SW480 (cell line): ENCODE results near the gene UTS2.

Experiments
- DNase-seq: peaks from one replicate; pipeline ENCODE4 v3.0.0-alpha.2; 2016; ENCODE audit warnings: low spot score

UTS2 gene

DNA sequence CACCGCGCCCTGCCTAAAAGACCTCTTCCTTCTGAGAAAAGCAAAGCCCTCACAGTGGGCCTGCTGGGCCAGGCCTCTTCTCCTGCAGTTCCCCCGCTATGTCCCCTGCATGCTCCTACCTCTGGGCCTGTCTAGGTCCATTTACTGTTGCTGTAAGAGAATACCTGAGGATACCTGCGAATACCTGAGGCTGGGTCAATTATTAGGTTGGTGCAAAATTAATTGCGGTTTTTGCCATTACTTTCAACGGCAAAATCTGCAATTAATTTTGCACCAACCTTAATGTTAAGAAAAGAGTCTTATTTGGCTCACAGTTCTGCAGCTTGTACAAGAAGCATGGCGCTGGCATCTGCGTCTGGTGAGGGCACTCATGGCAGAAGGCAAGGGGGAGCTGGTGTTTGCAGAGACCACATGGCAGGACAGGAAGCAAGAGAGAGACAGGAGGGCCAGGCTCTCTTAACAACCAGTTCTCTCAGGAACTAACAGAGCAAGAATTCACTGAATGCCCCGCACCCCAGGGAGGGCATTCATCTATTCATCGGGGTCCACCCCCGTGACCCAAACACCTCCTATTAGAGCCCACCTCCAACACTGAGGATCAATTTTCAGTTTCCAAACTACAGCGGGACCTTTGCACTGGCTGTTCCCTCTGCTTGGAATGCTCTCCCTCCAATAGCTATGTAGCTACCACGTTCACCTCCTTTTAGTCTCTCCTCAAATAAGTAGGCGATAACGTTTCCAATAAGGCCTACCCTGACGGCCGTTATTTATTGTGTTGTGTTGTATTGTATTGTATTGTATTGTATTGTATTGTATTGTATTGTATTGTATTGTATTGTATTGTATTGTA is 9.6 kb upstream of the UTS2 start:
- no peak for DNase-seq

DNA sequence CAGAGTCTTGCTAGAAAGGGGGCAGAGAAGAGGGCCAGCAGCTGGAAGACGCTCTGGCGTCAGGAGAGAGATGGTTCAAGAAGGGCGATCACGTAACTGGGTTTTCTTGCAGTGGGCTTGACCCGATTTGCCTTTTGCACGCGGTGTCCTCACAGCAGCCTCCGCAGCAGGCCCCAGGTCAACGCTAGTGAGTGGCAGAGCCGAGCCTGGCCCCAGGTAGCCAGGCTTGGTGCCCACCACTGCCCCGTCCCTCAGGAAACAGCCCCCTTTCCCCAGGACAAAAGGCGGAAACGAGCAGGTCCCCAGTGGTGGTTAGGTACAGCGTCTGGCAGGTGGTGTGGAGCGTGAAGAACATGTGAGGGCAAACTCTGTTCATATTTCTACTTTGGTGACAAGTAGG is 8.6 kb upstream of the UTS2 start:
- no peak for DNase-seq

DNA sequence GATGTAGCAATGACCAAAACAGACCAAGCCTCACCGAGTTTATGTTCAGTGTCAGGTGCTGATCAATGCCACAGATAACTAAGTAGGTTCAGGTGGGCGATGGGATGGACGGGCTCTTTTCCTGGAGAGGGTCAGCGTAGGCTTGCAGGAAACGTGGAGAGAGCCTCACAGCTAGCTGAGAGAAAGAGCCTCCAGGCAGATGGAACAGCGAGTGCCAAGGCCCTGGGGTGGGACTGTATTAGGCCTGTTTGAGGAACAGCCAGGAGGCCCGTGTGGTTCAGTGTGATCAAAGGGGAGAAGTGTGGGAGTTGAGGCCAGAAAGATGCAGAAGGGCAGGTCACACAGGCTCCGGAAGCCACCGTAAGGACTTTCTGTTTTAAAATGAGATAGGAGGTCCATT is 7.3 kb upstream of the UTS2 start:
- DNase-seq, result no peak

DNA sequence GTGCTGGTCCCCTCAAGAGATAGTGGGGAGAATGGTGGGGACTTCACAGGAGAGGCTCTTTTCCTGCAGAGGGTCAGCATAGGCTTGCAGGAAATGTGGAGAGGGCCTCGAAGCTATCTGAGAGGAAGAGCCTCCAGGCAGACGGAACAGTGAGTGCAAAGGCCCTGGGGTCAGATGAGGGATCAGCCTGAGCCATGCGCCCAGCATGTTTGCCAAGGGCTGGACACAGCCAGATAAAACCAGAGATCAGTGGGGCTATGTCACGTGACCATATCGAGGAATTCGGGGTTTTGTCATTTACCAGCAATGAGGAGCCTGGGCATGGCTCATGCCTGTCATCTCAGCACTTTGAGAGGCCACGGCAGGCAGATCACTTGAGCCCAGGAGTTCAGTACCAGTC is 6.5 kb upstream of the UTS2 start:
- no peak for DNase-seq

DNA sequence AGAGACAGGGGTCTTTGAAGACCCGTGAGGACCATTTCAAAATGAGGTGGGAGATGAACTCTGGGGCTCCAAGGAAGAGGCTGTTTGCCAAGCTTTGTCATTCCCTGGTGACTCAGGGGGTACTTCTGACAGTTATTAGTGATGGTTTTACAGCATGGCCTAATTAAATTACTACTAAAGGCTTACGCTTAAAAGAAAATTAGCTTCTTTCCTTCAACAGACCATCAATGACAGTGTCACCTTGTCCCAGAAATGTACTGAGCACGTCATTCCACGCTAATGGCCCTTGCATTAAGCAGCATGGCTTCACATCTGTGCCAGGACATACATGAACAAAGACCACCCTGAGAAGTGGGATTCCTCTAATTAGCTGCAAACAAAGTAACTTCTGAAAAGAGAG is 5.1 kb upstream of the UTS2 start:
- no peak for DNase-seq

DNA sequence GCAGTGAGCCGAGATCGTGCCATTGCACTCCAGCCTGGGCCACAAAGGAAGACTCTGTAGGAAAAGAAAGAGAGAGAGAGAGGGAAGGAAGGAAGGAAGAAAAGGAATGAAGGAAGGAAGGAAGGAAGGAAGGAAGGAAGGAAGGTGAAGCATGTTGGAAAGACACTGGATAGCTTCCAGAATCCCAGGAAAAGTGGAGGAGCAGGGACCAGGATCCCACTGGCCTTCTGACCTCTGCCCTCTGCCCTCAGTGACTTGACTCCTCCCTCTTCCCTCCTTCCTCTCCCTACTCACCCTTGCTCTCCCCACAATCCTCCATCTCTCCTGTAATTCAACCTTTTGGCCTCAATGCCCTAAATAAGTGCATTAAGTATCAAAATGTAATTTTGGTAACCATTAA is 4.1 kb upstream of the UTS2 start:
- DNase-seq, result no peak

DNA sequence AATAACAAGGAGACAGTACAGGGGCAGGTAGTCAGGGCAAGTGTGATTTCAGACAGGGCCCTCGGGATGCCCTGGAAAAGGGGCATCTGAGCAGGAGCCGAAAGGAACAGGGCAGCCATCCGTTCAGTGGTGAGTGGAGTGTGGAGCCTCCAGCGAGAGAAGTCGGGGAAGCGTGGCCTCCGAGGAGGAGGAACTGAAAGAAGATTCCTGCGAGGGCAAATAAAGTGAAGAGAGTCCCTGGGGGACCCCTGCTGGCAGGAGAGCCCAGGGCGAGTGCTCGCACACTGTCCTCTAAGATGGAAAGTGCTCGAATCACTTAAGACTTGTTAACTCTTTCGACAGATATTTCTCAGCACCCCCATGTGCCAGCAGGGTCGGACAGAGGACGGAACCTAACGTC is 3.5 kb upstream of the UTS2 start:
- DNase-seq, result no peak

DNA sequence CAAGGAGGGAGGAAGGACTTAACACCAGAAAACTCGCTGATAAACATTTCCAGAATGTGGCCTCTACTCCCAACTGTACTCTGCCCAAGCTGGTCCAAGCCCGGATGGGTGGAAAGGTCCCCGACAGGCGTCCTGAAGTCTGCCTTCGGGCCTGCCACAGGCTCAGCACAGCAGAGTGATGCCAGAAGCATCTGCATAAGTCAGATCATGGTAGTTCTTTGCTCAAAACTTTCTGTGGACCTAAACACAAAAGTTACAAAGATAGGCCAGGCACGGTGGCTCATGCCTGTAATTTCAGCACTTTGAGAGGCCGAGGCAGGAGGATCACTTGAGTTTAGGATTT is 790 bp upstream of the UTS2 start:
- DNase-seq, result no peak

DNA sequence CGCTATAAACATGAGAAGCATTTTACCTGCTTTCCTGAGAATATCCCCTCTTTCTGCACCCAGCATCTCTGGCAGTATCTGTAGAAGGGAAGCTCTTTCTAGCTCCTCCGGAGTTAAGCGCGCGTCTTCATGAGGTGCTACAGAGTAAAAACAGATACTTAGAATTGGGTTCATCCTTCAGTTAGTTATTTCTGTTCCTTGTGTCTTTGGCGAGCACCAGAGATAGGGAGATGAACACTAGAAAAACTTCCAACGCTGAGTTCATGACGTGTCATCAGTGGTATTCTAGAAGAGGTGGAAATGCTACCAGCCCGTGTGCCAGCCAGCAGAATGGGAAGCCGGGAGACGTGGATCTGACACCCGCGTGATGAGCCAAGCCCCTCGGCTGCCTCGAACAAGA is 2.1 kb downstream of the UTS2 start:
- DNase-seq, result no peak

DNA sequence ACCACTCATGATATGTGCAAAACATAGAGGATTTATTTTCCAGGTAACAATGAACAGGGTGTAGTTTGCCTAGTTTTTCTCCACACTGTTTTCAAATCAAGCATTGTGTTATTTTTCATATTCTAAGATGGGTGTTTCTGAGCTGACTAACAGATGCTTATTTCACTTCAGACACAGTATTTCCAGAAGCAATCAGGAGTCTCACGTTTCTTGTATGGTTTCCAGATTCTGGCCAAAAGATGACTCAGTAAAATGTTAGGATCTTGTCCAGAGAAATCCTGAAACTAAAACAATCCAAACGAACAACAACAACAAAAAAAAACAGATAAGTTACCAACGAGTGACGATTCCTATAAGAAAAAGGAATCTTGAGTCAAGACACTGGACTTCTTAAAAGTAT is 5.3 kb downstream of the UTS2 start:
- DNase-seq, result no peak

DNA sequence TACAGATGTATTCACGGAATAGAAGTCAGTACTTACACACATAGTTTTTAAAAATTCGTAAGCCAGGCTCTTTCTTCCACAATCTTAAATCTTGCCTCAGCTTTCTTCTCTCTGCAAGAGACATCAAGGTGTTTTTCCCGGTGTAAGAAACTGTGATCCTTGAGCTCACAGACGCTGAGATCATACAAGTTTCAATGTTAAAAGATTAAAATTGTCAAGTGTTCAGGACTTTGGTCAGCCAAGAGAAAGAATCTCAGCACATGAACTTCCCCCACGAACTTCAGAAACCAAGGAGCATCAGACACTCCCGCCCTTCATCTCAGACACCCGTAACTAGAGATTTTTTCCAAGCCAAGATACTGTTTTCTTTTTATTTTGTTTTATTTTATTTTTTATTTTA is 6.2 kb downstream of the UTS2 start:
- no peak for DNase-seq

DNA sequence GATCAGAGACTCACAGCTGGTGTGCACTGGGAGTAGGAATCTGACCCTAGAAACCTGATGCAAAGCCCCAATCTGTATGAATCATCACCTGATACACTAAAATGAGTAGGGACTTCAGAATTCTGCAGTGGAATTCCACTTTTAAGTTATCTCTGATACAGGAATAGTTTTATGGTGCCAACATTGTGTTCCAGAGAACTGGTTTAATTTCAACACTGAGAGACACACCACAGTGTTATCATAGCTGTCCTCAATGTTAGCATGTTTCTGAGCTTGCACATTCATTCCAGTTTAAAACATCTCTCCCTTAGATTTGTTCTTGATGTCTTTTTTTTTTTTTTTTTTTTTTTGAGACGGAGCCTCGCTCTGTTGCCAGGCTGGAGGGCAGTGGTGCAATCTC is 7.1 kb downstream of the UTS2 start:
- no peak for DNase-seq

DNA sequence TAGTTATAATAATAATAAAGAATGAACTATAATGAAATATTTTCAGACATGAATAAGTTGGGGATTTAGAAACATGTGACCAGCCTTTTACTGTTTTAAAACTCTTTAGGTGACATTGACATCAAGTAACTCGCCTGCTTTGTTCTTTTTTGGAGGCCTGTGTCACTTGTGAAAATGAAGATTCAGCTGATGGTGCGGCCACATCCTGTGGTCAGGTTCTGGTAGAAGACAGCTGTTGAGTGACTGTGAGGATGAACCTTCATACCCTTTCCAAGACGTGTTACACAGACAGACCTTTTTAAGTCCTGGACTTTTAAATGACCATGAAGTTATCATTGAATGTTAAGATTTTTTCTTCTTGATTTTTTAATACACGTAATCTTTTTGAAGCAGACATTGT is 10.3 kb downstream of the UTS2 start:
- no peak for DNase-seq

DNA sequence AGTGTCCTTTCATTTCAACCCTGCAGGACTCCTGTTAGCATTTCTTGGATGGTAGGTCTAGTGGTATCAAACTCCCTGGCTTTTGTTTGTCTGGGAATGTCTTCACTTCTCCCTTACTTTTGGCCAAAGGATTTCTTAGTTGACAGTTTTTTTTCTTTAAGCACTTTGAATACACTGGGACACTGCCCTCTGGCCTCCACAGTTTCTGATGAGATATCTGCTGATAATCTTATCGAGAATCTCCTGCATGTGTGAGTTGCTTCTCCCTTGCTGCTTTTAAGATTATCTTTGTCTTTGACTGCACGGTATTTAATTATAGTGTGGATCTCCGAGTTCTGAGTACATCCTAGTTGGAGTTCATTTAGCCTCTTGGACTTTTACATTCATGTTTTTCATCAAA is 13.3 kb downstream of the UTS2 start:
- DNase-seq, result no peak

DNA sequence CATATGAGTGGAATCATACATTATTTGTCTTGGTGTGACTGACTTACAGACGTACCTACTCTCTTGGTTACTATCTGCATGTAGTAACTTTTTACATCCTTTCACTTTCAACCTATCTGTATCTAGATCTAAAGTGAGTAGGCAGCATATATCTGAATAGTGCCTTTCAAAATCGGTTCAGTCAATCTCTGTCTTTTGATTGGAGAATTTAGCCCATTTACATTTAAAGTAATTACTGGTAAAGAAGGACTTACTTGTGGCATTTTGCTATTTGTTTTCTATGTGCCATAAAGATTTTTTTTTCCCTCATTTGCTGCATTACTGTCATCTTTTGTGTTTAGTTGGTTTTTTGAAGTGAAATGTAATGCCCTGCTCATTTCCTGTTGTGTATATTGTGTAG is 14.2 kb downstream of the UTS2 start:
- no peak for DNase-seq

DNA sequence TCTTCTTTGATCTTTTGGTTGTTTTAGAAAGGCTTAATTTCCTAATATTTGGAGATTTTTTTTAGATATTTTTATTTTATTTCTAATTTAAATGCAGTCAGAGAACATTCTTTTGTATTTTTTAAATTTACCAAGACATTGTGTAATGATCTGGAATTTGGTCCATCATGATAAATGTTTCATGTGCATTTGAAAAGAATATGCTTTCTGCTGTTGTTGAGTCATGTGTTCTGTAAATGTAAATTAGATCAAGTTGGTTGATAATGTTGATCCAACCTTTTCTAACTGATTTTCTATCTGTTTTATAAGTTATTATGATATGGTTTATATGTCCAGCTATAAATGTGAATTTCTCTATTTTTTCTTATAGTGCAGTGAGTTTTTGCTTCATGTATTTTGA is 19.8 kb downstream of the UTS2 start:
- no peak for DNase-seq

DNA sequence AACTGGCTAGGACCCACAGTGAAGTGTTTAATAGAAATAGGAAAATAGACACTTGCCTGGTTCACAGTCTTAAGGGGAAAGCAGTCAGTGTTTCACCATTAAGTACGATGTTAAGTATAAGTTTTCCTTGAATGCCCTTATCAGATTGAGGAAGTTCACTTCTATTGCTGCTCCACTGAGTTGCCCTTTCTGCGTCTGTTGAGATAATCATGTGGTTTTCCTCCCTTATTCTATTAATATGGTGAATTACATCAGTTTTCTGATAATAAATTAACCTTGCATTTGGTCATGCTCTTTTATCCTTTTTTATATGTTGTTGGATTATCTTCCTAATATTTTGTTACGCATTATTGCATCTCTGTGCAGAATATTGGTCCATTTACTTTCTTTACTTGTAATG is 21.4 kb downstream of the UTS2 start:
- no peak for DNase-seq

DNA sequence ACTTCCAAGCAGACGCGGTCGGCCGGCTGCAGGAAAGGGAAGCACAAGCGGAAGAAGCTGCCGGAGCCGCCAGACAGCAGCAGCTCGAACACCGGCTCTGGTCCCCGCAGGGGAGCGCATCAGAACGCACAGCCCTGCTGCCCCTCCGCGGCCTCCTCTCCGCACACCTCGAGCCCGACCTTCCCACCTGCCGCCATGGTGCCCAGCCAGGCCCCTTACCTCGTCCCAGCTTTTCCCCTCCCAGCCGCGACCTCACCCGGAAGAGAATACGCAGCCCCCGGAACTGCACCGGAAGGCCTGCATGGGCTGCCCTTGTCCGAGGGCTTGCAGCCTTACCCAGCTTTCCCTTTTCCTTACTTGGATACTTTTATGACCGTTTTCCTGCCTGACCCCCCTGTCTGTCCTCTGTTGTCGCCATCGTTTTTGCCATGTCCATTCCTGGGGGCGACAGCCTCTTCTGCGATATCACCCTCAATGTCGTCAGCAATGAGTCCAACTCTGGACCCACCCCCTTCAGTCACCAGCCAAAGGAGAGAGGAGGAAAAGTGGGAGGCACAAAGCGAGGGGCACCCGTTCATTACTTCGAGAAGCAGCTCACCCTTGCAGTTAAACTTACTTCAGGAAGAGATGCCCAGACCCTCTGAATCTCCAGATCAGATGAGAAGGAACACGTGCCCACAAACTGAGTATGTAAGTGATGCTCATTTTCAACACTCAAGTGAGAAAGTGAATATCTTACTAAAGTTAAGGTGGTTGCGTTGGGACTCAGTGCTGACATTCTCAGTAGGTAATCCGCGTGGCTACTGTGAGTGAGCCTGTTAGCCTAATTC is 25.5 kb downstream of the UTS2 start:
- DNase-seq, result no peak

DNA sequence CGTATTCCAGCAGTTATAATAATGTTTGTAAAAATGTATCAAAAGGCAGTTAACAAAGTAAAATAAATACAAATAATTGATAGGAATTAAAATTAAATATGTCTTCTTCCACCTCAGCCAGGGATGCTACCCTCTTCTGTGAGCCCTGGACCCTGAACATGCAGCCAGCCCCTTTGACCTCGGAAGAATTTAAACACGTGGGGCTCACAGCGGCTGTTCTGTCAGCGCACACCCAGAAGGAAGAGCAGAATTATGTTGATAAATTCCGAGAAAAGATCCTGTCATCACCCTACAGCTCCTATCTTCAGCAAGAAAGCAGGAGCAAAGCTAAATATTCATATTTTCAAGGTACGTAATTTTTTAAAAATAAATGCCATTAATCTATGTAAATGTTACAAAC is 26.5 kb downstream of the UTS2 start:
- DNase-seq, result no peak

DNA sequence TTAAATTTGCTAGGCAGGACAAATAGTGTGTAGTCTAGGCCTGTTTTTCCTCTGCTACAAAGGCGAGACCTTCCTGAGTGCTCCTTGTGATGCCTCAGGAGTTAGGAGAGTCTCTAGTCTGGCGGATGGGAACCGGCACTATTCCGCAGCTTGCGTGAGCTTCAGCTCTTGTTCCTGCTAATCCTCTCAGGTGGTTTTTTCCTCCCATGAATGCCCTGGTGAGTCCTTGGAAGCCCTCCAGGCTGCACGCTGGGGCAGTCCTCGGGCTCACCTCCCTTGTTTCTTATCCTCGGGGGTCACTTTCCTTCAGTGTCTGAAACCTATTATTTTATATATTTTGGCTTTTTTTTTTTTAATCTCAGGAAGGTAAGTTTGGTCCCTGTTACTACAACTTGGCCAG is 28.2 kb downstream of the UTS2 start:
- no peak for DNase-seq

DNA sequence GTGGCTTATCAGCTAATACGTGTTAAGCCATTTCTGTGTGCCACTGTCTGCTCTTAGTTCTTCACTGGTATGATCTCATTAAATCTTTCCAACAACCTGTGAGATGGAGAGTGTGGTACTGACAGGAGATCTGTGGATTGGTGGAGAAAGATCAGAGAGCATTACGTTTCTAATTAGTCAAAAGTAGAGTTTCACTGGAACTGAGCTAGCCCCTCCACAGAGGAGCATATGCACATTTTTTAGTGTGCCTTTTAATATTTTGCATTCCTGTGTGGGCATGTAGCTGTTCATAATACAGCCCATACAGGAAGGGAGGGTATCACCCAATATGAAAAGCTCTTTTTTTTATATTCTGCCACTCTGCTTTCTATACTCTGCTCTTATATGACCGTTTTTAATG is 31.6 kb downstream of the UTS2 start:
- no peak for DNase-seq

DNA sequence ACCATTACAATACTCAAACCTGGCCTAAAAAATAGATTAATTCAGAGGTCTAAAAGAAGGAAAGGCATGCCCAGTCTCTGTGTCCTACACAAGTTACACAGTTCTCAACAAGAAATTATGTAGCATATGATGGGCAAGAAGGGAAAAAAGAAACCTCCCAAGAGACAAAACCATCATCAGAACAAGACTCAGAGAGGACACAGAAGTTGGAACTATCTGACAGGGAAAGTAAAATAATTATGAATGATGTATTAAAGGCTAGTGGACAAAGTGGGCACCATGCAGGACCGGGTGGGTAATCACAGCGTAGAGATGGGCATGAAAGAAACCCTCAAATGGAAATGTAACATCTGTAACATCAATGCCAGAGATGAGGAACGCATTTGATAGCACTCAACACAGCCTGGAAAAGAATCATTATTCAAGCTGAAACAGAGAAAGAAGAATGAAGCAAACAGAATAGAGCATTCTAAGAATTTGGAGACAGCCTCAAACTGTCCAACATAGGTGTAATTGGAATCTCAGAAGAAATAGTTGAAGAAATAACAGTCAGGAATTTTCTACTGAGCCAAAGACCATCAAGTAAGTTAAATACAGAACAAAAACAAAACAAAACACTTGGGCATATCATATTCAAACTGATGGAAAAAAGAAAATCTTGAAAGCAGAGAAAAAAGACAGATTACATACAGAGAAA is 39.0 kb downstream of the UTS2 start:
- DNase-seq, result no peak

DNA sequence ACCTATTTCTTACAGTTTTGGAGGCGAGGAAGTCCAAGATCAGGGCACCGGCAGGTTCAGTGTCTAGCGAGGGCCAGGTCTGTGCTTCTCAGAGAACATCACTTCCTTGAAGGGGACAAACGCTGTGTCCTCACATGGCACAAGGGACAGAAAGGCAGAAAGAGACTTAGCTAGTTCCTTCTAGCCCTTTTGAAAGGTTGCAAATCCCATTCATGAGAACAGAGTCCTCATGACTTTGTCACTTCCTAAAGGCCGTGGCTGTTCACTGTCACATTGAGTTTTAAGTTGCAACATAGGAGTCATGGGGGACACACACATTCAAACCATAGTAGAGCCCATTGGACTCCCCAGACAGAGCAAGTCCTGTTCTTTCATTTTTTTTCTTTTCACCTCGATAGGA is 41.4 kb downstream of the UTS2 start:
- DNase-seq, result no peak
